ENCODE data around the gene ARHGEF10L. TPM values are rescaled to one million over a fixed set of nuclear protein-coding genes. Genes with fewer than 3 reads are reported as not detected.

The ARHGEF10L gene
- total RNA-seq, 1 donor, result 16.8 TPM

DNA sequence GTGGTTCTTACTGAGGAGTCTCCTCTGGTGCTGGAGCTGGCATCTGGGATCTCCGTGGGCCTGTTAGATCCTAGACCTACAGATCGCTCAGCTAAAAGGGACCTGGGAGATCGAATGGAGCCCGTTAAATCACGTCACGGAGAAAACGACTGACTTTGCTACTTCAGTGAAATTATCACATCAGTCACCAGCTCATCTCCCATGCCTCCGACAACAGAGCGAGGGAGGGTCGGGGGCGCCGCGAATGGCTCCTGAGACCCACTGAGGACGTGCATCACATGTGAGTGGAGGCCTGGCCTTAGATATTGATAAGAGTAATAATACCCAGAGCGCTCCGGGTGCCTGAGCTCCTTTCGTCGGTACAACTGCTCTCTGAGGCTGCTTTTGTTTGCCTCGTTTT is 160.1 kb downstream of the ARHGEF10L start:
- TF ChIP-seq, protein P1, sequence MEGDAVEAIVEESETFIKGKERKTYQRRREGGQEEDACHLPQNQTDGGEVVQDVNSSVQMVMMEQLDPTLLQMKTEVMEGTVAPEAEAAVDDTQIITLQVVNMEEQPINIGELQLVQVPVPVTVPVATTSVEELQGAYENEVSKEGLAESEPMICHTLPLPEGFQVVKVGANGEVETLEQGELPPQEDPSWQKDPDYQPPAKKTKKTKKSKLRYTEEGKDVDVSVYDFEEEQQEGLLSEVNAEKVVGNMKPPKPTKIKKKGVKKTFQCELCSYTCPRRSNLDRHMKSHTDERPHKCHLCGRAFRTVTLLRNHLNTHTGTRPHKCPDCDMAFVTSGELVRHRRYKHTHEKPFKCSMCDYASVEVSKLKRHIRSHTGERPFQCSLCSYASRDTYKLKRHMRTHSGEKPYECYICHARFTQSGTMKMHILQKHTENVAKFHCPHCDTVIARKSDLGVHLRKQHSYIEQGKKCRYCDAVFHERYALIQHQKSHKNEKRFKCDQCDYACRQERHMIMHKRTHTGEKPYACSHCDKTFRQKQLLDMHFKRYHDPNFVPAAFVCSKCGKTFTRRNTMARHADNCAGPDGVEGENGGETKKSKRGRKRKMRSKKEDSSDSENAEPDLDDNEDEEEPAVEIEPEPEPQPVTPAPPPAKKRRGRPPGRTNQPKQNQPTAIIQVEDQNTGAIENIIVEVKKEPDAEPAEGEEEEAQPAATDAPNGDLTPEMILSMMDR (IDR thresholded peaks at IDR 0.05; ENCODE audit: insufficient read depth, low read depth, low read length), result no peak
- DNase-seq (ENCODE audit: low read depth), result no peak
- H3K4me3 ChIP-seq (ENCODE audit: low read depth, low read length), result no peak overlapping the region

- no peak overlapping the region for H3K4me3 ChIP-seq (ENCODE audit: low read depth, low read length)
- no peak for DNase-seq (ENCODE audit: low read depth)
- TF ChIP-seq, protein P1 (IDR thresholded peaks at IDR 0.05; ENCODE audit: insufficient read depth, low read depth, low read length), result no peak
Observed at GRCh38 chr1:17700945-17701810, 161.7 kb downstream of the ARHGEF10L start.

GRCh38 chr1:17704176-17704575 is 164.7 kb downstream of the ARHGEF10L start:
- DNase-seq (ENCODE audit: low read depth), result no peak
- H3K4me3 ChIP-seq (ENCODE audit: low read depth, low read length), result no peak overlapping the region
- TF ChIP-seq, protein P1 (IDR thresholded peaks at IDR 0.05; ENCODE audit: insufficient read depth, low read depth, low read length), result no peak

DNA sequence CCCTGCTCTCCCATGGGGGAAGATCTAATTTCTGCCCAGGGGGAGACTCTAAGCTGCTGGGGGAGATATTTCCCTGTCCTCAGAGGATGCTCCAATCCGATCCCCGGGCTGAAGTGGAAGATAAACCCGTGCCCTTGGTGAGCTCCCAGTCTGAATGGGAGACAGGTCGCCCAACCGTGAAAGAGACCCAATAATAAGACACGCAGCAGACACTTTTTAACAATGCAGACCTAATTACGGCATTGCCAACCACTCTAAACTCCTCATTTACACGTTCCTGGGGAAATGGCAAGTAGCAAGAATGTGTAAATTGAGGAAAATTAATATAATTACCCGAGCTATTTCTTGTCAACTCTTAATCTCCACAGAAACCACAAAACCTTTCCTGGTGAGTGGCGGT is 166.9 kb downstream of the ARHGEF10L start:
- DNase-seq (ENCODE audit: low read depth), result no peak
- TF ChIP-seq, protein P1 (IDR thresholded peaks at IDR 0.05; ENCODE audit: insufficient read depth, low read depth, low read length), result no peak
- H3K4me3 ChIP-seq (ENCODE audit: low read depth, low read length), result no peak overlapping the region

DNA sequence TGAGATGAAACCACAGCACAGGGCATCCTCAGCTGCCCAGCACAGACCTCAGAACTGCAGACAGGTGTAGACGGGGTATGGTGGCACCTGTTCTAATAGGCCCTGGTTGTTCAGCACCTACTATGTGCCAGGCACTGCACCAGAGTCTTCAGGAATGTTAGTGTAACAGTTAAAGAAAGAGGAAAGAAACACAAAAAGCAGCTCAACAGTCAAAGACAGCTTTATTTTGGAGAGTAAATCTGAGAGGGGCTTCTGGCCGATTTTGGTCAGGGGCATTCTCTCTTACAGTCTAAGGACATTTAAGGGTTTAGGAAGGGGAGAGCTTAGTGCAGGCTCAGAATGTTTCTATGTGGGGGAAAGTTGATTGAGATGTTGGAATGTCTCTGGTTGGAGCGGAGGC is 170.5 kb downstream of the ARHGEF10L start:
- TF ChIP-seq, protein P1 (IDR thresholded peaks at IDR 0.05; ENCODE audit: insufficient read depth, low read depth, low read length), result no peak
- no peak for DNase-seq (ENCODE audit: low read depth)
- no peak overlapping the region for H3K4me3 ChIP-seq (ENCODE audit: low read depth, low read length)

- no peak for DNase-seq (ENCODE audit: low read depth)
- TF ChIP-seq, protein P1 (IDR thresholded peaks at IDR 0.05; ENCODE audit: insufficient read depth, low read depth, low read length), result no peak
- H3K4me3 ChIP-seq (ENCODE audit: low read depth, low read length), result no peak overlapping the region
Observed at GRCh38 chr1:17710889-17711576, 171.5 kb downstream of the ARHGEF10L start.
